ENCODE measurements around the gene SGCD. TPM values are rescaled to one million over a fixed set of nuclear protein-coding genes. Genes with fewer than 3 reads are reported as not detected.

The SGCD gene
- polyA plus RNA-seq, 1 donor (not counting 4 experiments of a cell fraction or from before 2014, with no cell fraction given): not detected

DNA sequence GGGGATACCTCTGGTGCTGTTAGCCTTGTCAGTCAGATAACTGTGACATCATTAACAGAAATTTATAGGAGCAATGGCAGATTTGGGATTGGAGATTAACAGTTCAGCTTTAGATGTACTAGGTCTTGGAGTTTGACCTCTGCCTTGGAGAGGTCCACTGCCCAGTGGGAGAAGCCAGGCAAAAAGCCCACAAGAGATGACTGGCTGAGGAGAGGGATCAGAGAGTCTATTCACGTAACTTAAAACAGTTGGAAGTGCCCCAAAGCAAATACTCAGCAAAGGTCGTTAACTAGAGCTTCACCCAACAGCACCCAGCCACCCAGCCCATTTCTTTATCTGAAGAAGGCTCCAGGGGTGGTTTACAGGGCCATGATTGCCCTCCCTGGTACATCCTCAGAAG, 290.5 kb downstream of the SGCD start:
- no peak for FAIRE-seq
- dilution Hi-C loops (cut with MboI; ENCODE audit: extremely low pct_ligation_motif_present, low sequenced_read_pairs): no loop called here
- Histone ChIP-seq H3K9me1 (ENCODE audit: control insufficient read depth, extremely low read depth, insufficient read depth, low read length) (no peaks in the 10 kb centered on the region), H3K4me1 (ENCODE audit: control insufficient read depth, extremely low read depth, insufficient read depth, low read length) (no peaks in the 10 kb centered on the region), H3K4me3 (ENCODE audit: control insufficient read depth in 2 of 3, extremely low read depth in 1 of 3, insufficient read depth in 2 of 3, low read depth in 1 of 3, low read length in 3 of 3) (no peak overlapping the region), H3K27me3 (ENCODE audit: control insufficient read depth, extremely low read depth, insufficient read depth, low read length) (no peaks in the 10 kb centered on the region), H3K9ac (ENCODE audit: control insufficient read depth, extremely low read depth, insufficient read depth, low read length) (no peak overlapping the region), H3K79me2 (ENCODE audit: control insufficient read depth, insufficient read depth, low read length) (no peaks in the 10 kb centered on the region), H2AFZ (ENCODE audit: control insufficient read depth, low read length) (no peak overlapping the region), H3K4me2 (ENCODE audit: control insufficient read depth, extremely low read depth, insufficient read depth, low read depth, low read length) (no peak overlapping the region), H3K27ac (ENCODE audit: control insufficient read depth, insufficient read depth, low read length) (no peak overlapping the region), H4K20me1 (ENCODE audit: control insufficient read depth, extremely low read depth, insufficient read depth, low read length) (no peaks in the 10 kb centered on the region), H3K9me3 (ENCODE audit: control insufficient read depth, low read depth, low read length) (peaks cover 2% of the 10 kb centered on the region), H3K36me3 (ENCODE audit: control insufficient read depth in 2 of 2, extremely low read depth in 1 of 2, insufficient read depth in 2 of 2, low read length in 2 of 2) (no peaks in the 10 kb centered on the region)
- no peak for DNase-seq (ENCODE audit: low read depth, low spot score)
- TF ChIP-seq, protein P1, sequence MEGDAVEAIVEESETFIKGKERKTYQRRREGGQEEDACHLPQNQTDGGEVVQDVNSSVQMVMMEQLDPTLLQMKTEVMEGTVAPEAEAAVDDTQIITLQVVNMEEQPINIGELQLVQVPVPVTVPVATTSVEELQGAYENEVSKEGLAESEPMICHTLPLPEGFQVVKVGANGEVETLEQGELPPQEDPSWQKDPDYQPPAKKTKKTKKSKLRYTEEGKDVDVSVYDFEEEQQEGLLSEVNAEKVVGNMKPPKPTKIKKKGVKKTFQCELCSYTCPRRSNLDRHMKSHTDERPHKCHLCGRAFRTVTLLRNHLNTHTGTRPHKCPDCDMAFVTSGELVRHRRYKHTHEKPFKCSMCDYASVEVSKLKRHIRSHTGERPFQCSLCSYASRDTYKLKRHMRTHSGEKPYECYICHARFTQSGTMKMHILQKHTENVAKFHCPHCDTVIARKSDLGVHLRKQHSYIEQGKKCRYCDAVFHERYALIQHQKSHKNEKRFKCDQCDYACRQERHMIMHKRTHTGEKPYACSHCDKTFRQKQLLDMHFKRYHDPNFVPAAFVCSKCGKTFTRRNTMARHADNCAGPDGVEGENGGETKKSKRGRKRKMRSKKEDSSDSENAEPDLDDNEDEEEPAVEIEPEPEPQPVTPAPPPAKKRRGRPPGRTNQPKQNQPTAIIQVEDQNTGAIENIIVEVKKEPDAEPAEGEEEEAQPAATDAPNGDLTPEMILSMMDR (optimal IDR thresholded peaks at IDR 0.05 in 1 of 3, IDR thresholded peaks at IDR 0.05 in 1 of 3, conservative IDR thresholded peaks at IDR 0.05 in 1 of 3; ENCODE audit: extremely low read depth in 1 of 3, insufficient read depth in 2 of 3, low read length in 3 of 3): no peak
- no peak for TF ChIP-seq EZH2 (IDR thresholded peaks at IDR 0.05; ENCODE audit: low read length)

DNA sequence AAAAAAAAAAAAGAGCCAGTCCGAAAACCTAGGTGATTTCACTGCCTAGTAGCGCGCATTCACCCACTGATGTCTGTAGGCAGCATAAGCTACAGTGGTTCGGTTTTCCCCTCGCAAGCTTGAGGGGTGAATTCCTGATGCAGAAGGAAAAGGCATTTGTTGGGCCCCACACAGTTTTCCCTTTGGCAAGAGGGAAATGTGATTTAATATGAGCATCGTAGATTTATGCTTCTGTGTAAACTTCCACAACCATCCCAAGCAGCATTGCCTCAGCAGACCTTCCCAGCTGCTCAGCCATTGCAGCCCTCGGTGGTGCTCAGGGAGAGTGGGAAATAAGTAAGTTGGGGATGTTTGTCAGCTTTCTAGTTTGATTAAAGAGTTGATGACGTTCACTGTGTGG, 291.6 kb downstream of the SGCD start:
- Histone ChIP-seq H3K27me3 (ENCODE audit: control insufficient read depth, extremely low read depth, insufficient read depth, low read length) (no peaks in the 10 kb centered on the region), H3K27ac (ENCODE audit: control insufficient read depth, insufficient read depth, low read length) (no peak overlapping the region), H2AFZ (ENCODE audit: control insufficient read depth, low read length) (no peak overlapping the region), H3K36me3 (ENCODE audit: control insufficient read depth in 2 of 2, extremely low read depth in 1 of 2, insufficient read depth in 2 of 2, low read length in 2 of 2) (no peaks in the 10 kb centered on the region), H3K79me2 (ENCODE audit: control insufficient read depth, insufficient read depth, low read length) (no peaks in the 10 kb centered on the region), H3K9ac (ENCODE audit: control insufficient read depth, extremely low read depth, insufficient read depth, low read length) (no peak overlapping the region), H3K9me1 (ENCODE audit: control insufficient read depth, extremely low read depth, insufficient read depth, low read length) (no peaks in the 10 kb centered on the region), H3K4me1 (ENCODE audit: control insufficient read depth, extremely low read depth, insufficient read depth, low read length) (no peaks in the 10 kb centered on the region), H4K20me1 (ENCODE audit: control insufficient read depth, extremely low read depth, insufficient read depth, low read length) (no peaks in the 10 kb centered on the region), H3K9me3 (ENCODE audit: control insufficient read depth, low read depth, low read length) (no peaks in the 10 kb centered on the region), H3K4me2 (ENCODE audit: control insufficient read depth, extremely low read depth, insufficient read depth, low read depth, low read length) (no peak overlapping the region), H3K4me3 (ENCODE audit: control insufficient read depth in 2 of 3, extremely low read depth in 1 of 3, insufficient read depth in 2 of 3, low read depth in 1 of 3, low read length in 3 of 3) (no peak overlapping the region)
- TF ChIP-seq EZH2 (IDR thresholded peaks at IDR 0.05; ENCODE audit: low read length): no peak
- TF ChIP-seq, protein P1 (optimal IDR thresholded peaks at IDR 0.05 in 1 of 3, IDR thresholded peaks at IDR 0.05 in 1 of 3, conservative IDR thresholded peaks at IDR 0.05 in 1 of 3; ENCODE audit: extremely low read depth in 1 of 3, insufficient read depth in 2 of 3, low read length in 3 of 3): no peak
- DNase-seq (ENCODE audit: low read depth, low spot score) (no peak), FAIRE-seq (no peak)
- dilution Hi-C loops (cut with MboI; ENCODE audit: extremely low pct_ligation_motif_present, low sequenced_read_pairs): no loop called here
